Measurements from ENCODE around the gene IFNLR1.

IFNLR1 gene

GRCh38 chr1:24195874-24196273 lies 8.8 kb upstream of the IFNLR1 start (continued):
- TF ChIP-seq RARB (CRISPR knock-in tag; IDR thresholded peaks at IDR 0.05): no peak
- TF ChIP-seq ZNF8 (CRISPR knock-in tag; IDR thresholded peaks at IDR 0.05): no peak
- no peak for TF ChIP-seq TCF4 (CRISPR knock-in tag; IDR thresholded peaks at IDR 0.05; ENCODE audit: borderline replicate concordance)

- no peak for ATAC-seq
- TF ChIP-seq RARB (CRISPR knock-in tag; IDR thresholded peaks at IDR 0.05): no peak
- no peak for TF ChIP-seq ZNF70 (CRISPR knock-in tag; IDR thresholded peaks at IDR 0.05)
- TF ChIP-seq, protein P1, sequence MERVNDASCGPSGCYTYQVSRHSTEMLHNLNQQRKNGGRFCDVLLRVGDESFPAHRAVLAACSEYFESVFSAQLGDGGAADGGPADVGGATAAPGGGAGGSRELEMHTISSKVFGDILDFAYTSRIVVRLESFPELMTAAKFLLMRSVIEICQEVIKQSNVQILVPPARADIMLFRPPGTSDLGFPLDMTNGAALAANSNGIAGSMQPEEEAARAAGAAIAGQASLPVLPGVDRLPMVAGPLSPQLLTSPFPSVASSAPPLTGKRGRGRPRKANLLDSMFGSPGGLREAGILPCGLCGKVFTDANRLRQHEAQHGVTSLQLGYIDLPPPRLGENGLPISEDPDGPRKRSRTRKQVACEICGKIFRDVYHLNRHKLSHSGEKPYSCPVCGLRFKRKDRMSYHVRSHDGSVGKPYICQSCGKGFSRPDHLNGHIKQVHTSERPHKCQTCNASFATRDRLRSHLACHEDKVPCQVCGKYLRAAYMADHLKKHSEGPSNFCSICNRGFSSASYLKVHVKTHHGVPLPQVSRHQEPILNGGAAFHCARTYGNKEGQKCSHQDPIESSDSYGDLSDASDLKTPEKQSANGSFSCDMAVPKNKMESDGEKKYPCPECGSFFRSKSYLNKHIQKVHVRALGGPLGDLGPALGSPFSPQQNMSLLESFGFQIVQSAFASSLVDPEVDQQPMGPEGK (CRISPR knock-in tag; IDR thresholded peaks at IDR 0.05; ENCODE audit: borderline replicate concordance): no peak
- TF ChIP-seq GLIS3 (CRISPR knock-in tag; IDR thresholded peaks at IDR 0.05): no peak
- TF ChIP-seq CSDC2 (CRISPR knock-in tag; IDR thresholded peaks at IDR 0.05): no peak
- TF ChIP-seq ZC3H10 (CRISPR knock-in tag; IDR thresholded peaks at IDR 0.05): no peak
- no peak for TF ChIP-seq ZNF565 (CRISPR knock-in tag; conservative IDR thresholded peaks at IDR 0.05; ENCODE audit: low read depth)
- TF ChIP-seq BACH2 (CRISPR knock-in tag; IDR thresholded peaks at IDR 0.05; ENCODE audit: borderline replicate concordance): no peak
These were observed 8.0 kb upstream of the IFNLR1 start for GRCh38 chr1:24195136-24195535.

GRCh38 chr1:24193046-24193445 lies 6.0 kb upstream of the IFNLR1 start:
- TF ChIP-seq ARNTL (CRISPR knock-in tag; IDR thresholded peaks at IDR 0.05; ENCODE audit: borderline replicate concordance, low read depth) (no peak), TCF4 (CRISPR knock-in tag; IDR thresholded peaks at IDR 0.05; ENCODE audit: borderline replicate concordance) (no peak), ZNF565 (CRISPR knock-in tag; conservative IDR thresholded peaks at IDR 0.05; ENCODE audit: low read depth) (no peak), RARB (CRISPR knock-in tag; IDR thresholded peaks at IDR 0.05) (no peak), ZFP30 (CRISPR knock-in tag; IDR thresholded peaks at IDR 0.05) (no peak), GLIS3 (CRISPR knock-in tag; IDR thresholded peaks at IDR 0.05) (no peak), ZC3H10 (CRISPR knock-in tag; IDR thresholded peaks at IDR 0.05) (no peak), CSDC2 (CRISPR knock-in tag; IDR thresholded peaks at IDR 0.05) (no peak), BACH2 (CRISPR knock-in tag; IDR thresholded peaks at IDR 0.05; ENCODE audit: borderline replicate concordance) (no peak), ISL1 (CRISPR knock-in tag; IDR thresholded peaks at IDR 0.05) (no peak)
- TF ChIP-seq, protein P2, sequence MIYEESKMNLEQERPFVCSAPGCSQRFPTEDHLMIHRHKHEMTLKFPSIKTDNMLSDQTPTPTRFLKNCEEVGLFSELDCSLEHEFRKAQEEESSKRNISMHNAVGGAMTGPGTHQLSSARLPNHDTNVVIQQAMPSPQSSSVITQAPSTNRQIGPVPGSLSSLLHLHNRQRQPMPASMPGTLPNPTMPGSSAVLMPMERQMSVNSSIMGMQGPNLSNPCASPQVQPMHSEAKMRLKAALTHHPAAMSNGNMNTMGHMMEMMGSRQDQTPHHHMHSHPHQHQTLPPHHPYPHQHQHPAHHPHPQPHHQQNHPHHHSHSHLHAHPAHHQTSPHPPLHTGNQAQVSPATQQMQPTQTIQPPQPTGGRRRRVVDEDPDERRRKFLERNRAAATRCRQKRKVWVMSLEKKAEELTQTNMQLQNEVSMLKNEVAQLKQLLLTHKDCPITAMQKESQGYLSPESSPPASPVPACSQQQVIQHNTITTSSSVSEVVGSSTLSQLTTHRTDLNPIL (CRISPR knock-in tag; IDR thresholded peaks at IDR 0.05; ENCODE audit: low read depth): no peak
- TF ChIP-seq, protein P1 (CRISPR knock-in tag; IDR thresholded peaks at IDR 0.05; ENCODE audit: borderline replicate concordance): no peak
- TF ChIP-seq, protein P3, sequence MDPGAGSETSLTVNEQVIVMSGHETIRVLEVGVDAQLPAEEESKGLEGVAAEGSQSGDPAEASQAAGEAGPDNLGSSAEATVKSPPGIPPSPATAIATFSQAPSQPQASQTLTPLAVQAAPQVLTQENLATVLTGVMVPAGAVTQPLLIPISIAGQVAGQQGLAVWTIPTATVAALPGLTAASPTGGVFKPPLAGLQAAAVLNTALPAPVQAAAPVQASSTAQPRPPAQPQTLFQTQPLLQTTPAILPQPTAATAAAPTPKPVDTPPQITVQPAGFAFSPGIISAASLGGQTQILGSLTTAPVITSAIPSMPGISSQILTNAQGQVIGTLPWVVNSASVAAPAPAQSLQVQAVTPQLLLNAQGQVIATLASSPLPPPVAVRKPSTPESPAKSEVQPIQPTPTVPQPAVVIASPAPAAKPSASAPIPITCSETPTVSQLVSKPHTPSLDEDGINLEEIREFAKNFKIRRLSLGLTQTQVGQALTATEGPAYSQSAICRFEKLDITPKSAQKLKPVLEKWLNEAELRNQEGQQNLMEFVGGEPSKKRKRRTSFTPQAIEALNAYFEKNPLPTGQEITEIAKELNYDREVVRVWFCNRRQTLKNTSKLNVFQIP (CRISPR knock-in tag; IDR thresholded peaks at IDR 0.05; ENCODE audit: borderline replicate concordance, low read depth): no peak
- ATAC-seq: peak; percentile 56; the same call in 1 of the 3 replicates

DNA sequence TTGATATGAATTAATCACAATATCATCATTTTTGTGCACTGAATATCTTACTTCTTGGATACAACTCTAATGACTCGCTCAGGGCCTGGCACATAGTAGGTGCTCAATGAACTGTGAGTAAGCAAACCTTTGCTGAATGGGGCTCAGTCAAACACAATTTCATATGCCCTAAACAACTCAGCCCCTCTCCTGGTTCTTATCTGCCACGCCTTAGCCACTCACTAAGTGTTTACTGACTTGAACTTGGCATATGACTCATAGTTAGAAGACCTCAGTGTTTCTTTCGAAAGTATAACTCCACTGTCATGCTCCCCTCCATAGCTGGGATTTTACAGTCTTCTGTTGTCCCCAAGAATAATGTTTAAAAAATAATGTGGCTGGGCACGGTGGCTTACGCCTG lies 4.8 kb upstream of the IFNLR1 start:
- no peak for ATAC-seq
- no peak for TF ChIP-seq ARNTL (CRISPR knock-in tag; IDR thresholded peaks at IDR 0.05; ENCODE audit: borderline replicate concordance, low read depth)
- no peak for TF ChIP-seq PPARA (CRISPR knock-in tag; IDR thresholded peaks at IDR 0.05; ENCODE audit: borderline replicate concordance)
- TF ChIP-seq ZNF70 (CRISPR knock-in tag; IDR thresholded peaks at IDR 0.05): no peak
- TF ChIP-seq ZFP30 (CRISPR knock-in tag; IDR thresholded peaks at IDR 0.05): no peak
- no peak for TF ChIP-seq ISL1 (CRISPR knock-in tag; IDR thresholded peaks at IDR 0.05)
- no peak for TF ChIP-seq TCF4 (CRISPR knock-in tag; IDR thresholded peaks at IDR 0.05; ENCODE audit: borderline replicate concordance)
- no peak for TF ChIP-seq GLIS3 (CRISPR knock-in tag; IDR thresholded peaks at IDR 0.05)
- no peak for TF ChIP-seq CSDC2 (CRISPR knock-in tag; IDR thresholded peaks at IDR 0.05)
- TF ChIP-seq RARB (CRISPR knock-in tag; IDR thresholded peaks at IDR 0.05): no peak
- no peak for TF ChIP-seq ZC3H10 (CRISPR knock-in tag; IDR thresholded peaks at IDR 0.05)
- no peak for TF ChIP-seq ESRRG (CRISPR knock-in tag; IDR thresholded peaks at IDR 0.05)
- TF ChIP-seq OSR1 (CRISPR knock-in tag; IDR thresholded peaks at IDR 0.05): no peak
- TF ChIP-seq, protein P3 (CRISPR knock-in tag; IDR thresholded peaks at IDR 0.05; ENCODE audit: borderline replicate concordance, low read depth): no peak
- no peak for TF ChIP-seq TOX (CRISPR knock-in tag; IDR thresholded peaks at IDR 0.05; ENCODE audit: borderline replicate concordance)
- no peak for TF ChIP-seq TSHZ2 (CRISPR knock-in tag; IDR thresholded peaks at IDR 0.05)
- TF ChIP-seq BACH2 (CRISPR knock-in tag; IDR thresholded peaks at IDR 0.05; ENCODE audit: borderline replicate concordance): no peak
- TF ChIP-seq, protein P4, sequence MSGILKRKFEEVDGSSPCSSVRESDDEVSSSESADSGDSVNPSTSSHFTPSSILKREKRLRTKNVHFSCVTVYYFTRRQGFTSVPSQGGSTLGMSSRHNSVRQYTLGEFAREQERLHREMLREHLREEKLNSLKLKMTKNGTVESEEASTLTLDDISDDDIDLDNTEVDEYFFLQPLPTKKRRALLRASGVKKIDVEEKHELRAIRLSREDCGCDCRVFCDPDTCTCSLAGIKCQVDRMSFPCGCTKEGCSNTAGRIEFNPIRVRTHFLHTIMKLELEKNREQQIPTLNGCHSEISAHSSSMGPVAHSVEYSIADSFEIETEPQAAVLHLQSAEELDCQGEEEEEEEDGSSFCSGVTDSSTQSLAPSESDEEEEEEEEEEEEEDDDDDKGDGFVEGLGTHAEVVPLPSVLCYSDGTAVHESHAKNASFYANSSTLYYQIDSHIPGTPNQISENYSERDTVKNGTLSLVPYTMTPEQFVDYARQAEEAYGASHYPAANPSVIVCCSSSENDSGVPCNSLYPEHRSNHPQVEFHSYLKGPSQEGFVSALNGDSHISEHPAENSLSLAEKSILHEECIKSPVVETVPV (CRISPR knock-in tag; IDR thresholded peaks at IDR 0.05): no peak

Data from SK-N-SH treated with all-trans-retinoic acid at 6 μM for 48 hours (cell line).